MM.1S (cell line): ENCODE results near the gene PYM1.

Experiments used
- DNase-seq: peaks from one replicate; pipeline ENCODE4 v3.0.0-alpha.2; 2015
- H2AFZ ChIP-seq: fragments of 300-600 bp; sonication (generic); 2 replicates; pipeline ENCODE4 v1.6.0; 2016; ENCODE audit warnings: antibody characterized with exemption, low read length
- H3F3A ChIP-seq: fragments of 300-600 bp; sonication (generic); 2 replicates; pipeline ENCODE4 v1.6.1; 2016; ENCODE audit warnings: mild to moderate bottlenecking, antibody characterized with exemption, low read length, moderate library complexity, mixed read lengths; ENCODE audit not compliant: insufficient read depth
- H3K27ac ChIP-seq: fragments of 300-600 bp; sonication (generic); 2 replicates; pipeline ENCODE4 v1.5.1; 2016; ENCODE audit warnings: mild to moderate bottlenecking, low read length
- H3K27me3 ChIP-seq: fragments of 300-600 bp; sonication (generic); replicated peaks from 2 replicates; pipeline ENCODE4 v1.6.0; 2016; ENCODE audit warnings: low read length; ENCODE audit not compliant: insufficient read depth
- H3K36me3 ChIP-seq: fragments of 300-600 bp; sonication (generic); replicated peaks from 2 replicates; pipeline ENCODE4 v1.6.1; 2016; ENCODE audit warnings: mild to moderate bottlenecking, low read length, mixed read lengths; ENCODE audit not compliant: insufficient read depth
- H3K4me1 ChIP-seq: fragments of 300-600 bp; sonication (generic); 2 replicates; pipeline ENCODE4 v1.6.1; 2016; ENCODE audit warnings: low read length, mixed read lengths
- H3K4me2 ChIP-seq: fragments of 300-600 bp; sonication (generic); 2 replicates; pipeline ENCODE4 v1.6.0; 2016; ENCODE audit warnings: low read depth, low read length
- H3K4me3 ChIP-seq: fragments of 300-600 bp; sonication (generic); 2 replicates; pipeline ENCODE4 v1.5.1; 2016; ENCODE audit warnings: low read length, mixed read lengths
- H3K79me2 ChIP-seq: fragments of 300-600 bp; sonication (generic); 2 replicates; pipeline ENCODE4 v1.6.1; 2016; ENCODE audit warnings: mixed run types, low read length, mixed read lengths
- H3K9ac ChIP-seq: fragments of 300-600 bp; sonication (generic); 2 replicates; pipeline ENCODE4 v1.6.1; 2016; ENCODE audit warnings: low read length, mixed read lengths
- H3K9me2 ChIP-seq: fragments of 300-600 bp; sonication (generic); replicated peaks from 2 replicates; pipeline ENCODE4 v1.6.1; 2016; ENCODE audit warnings: mild to moderate bottlenecking, low read length, mixed read lengths; ENCODE audit not compliant: insufficient read depth
- H3K9me3 ChIP-seq: fragments of 300-600 bp; sonication (generic); replicated peaks from 2 replicates; pipeline ENCODE4 v1.6.1; 2016; ENCODE audit warnings: mild to moderate bottlenecking, low read length, mixed read lengths; ENCODE audit not compliant: insufficient read depth
- H4K20me1 ChIP-seq: fragments of 300-600 bp; sonication (generic); 2 replicates; pipeline ENCODE4 v1.6.1; 2016; ENCODE audit warnings: mild to moderate bottlenecking, low read length, moderate library complexity, mixed read lengths; ENCODE audit not compliant: insufficient read depth
- CTCF ChIP-seq: fragments of 300-600 bp; sonication (generic); IDR thresholded peaks from 2 replicates; pipeline ENCODE4 v1.5.1; 2016; ENCODE audit warnings: antibody characterized with exemption, low read length, mixed read lengths
- EZH2 ChIP-seq: fragments of 300-600 bp; sonication (generic); optimal IDR thresholded peaks from 2 replicates; pipeline ENCODE3; 2017; ENCODE audit warnings: low read depth, mild to moderate bottlenecking, antibody characterized with exemption, low read length, mixed read lengths
- EZH2phosphoT487 ChIP-seq: fragments of 300-600 bp; sonication (generic); IDR thresholded peaks from 2 replicates; pipeline ENCODE4 v1.6.1; 2018; ENCODE audit warnings: antibody characterized with exemption, low read length

The PYM1 gene

GRCh38 chr12:55946553-55946952 lies 18.9 kb upstream of the PYM1 start:
- Histone ChIP-seq H3K27me3 (no peaks in the 10 kb centered on the region), H3K4me3 (no peak overlapping the region), H3K9ac (no peak overlapping the region), H4K20me1 (no peaks in the 10 kb centered on the region), H3K27ac (no peak overlapping the region), H3K36me3 (no peaks in the 10 kb centered on the region), H3K4me1 (no peaks in the 10 kb centered on the region), H3K4me2 (no peak overlapping the region), H2AFZ (no peak overlapping the region), H3K9me3 (no peaks in the 10 kb centered on the region), H3K79me2 (no peaks in the 10 kb centered on the region), H3F3A (no peaks in the 10 kb centered on the region), H3K9me2 (no peaks in the 10 kb centered on the region)
- no peak for TF ChIP-seq EZH2phosphoT487
- no peak for TF ChIP-seq EZH2
- TF ChIP-seq CTCF: no peak
- no peak for DNase-seq

DNA sequence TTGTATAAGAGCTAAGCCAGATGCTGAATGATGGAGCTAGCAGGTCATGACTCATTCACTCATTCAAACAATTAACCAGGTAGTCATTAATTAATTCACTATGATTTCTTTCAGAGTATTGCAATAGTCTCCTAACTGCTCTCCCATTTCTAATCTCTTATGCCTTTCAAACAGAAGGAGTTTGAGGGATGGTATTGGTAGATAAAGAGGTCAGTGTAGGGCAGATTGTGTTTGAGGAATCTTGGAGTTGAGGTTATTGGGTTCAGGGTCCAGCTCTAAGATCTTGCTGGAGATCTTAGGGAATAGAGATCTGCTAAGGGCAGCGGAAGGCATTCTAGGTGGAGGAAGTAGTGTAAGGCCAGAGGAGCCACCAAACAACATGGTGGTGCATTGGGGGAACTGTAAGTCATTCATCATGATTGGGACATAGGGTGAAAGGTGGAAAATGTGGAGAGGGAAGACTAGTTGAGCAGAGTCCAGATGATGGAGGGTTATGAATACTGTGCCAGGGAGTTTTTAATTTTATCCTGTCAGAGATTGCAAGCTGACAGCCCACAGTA lies 15.0 kb upstream of the PYM1 start:
- H3K9me3 ChIP-seq: no peaks in the 10 kb centered on the region
- no peaks in the 10 kb centered on the region for H3K36me3 ChIP-seq
- no peak overlapping the region for H3K9ac ChIP-seq
- no peaks in the 10 kb centered on the region for H3F3A ChIP-seq
- no peaks in the 10 kb centered on the region for H3K79me2 ChIP-seq
- no peaks in the 10 kb centered on the region for H4K20me1 ChIP-seq
- H3K4me3 ChIP-seq: no peak overlapping the region
- H3K4me1 ChIP-seq: peaks cover 3% of the 10 kb centered on the region; the same call in 1 of the 2 replicates
- H3K27ac ChIP-seq: no peak overlapping the region
- no peak for DNase-seq
- no peak for TF ChIP-seq CTCF
- TF ChIP-seq EZH2: no peak
- H3K4me2 ChIP-seq: no peak overlapping the region
- no peaks in the 10 kb centered on the region for H3K27me3 ChIP-seq
- no peak overlapping the region for H2AFZ ChIP-seq
- no peaks in the 10 kb centered on the region for H3K9me2 ChIP-seq

- Histone ChIP-seq H3K4me1 (peaks cover 3% of the 10 kb centered on the region; the same call in 1 of the 2 replicates), H4K20me1 (no peaks in the 10 kb centered on the region), H3K9me2 (no peaks in the 10 kb centered on the region), H3K4me3 (no peak overlapping the region), H3K36me3 (no peaks in the 10 kb centered on the region), H3K79me2 (no peaks in the 10 kb centered on the region), H3K27ac (no peak overlapping the region), H3K9ac (no peak overlapping the region), H3K4me2 (no peak overlapping the region), H3F3A (no peaks in the 10 kb centered on the region), H3K9me3 (no peaks in the 10 kb centered on the region), H3K27me3 (no peaks in the 10 kb centered on the region), H2AFZ (no peak overlapping the region)
- DNase-seq: no peak
- TF ChIP-seq EZH2 (no peak), CTCF (no peak), EZH2phosphoT487 (no peak)
Measured at GRCh38 chr12:55942055-55942454, 14.4 kb upstream of the PYM1 start.
